Measurements from ENCODE around the gene TLCD4.

- TF ChIP-seq REST (IDR thresholded peaks at IDR 0.05; ENCODE audit: low read depth) = no peak
- no peak for TF ChIP-seq POLR2AphosphoS5 (IDR thresholded peaks at IDR 0.05; ENCODE audit: low read depth, low read length)
- no peak for TF ChIP-seq EZH2 (IDR thresholded peaks at IDR 0.05)
- no peak for TF ChIP-seq ELF1 (IDR thresholded peaks at IDR 0.05; ENCODE audit: borderline replicate concordance, low read depth)
- TF ChIP-seq CTCF (IDR thresholded peaks at IDR 0.05 in 2 of 3, conservative IDR thresholded peaks at IDR 0.05 in 1 of 3; ENCODE audit: borderline replicate concordance in 1 of 3, insufficient read depth in 1 of 3, low read depth in 2 of 3, low read length in 2 of 3) = no peak
- TF ChIP-seq RAD21 (IDR thresholded peaks at IDR 0.05; ENCODE audit: low read depth) = no peak
- TF ChIP-seq POLR2A (IDR thresholded peaks at IDR 0.05; ENCODE audit: borderline replicate concordance, extremely low read depth, insufficient read depth, insufficient read length) = no peak
- TF ChIP-seq MAX (IDR thresholded peaks at IDR 0.05) = no peak
- TF ChIP-seq ATF3 (IDR thresholded peaks at IDR 0.05) = no peak
These were observed 7.2 kb downstream of the TLCD4 start for GRCh38 chr1:95124342-95124741.
